GM12892 (cell line): ENCODE data around the gene THADA.

Source experiments
- DNase-seq: peaks from one replicate; pipeline ENCODE4 v3.0.0; 2011; ENCODE audit not compliant: insufficient read length
- FAIRE-seq: peaks from 2 replicates; lab custom pipeline; 2011; peaks lifted over from hg19 to GRCh38; lab: Jason Lieb, UNC
- POLR2A ChIP-seq: IDR thresholded peaks from 2 replicates; pipeline ENCODE4 v1.6.1; 2011; ENCODE audit warnings: low read depth, low read length, control low read depth
- POLR2AphosphoS5 ChIP-seq: IDR thresholded peaks from 2 replicates; pipeline ENCODE4 v1.6.1; 2011; ENCODE audit warnings: low read depth, low read length, control low read depth
- TAF1 ChIP-seq: IDR thresholded peaks from 2 replicates; pipeline ENCODE4 v1.6.1; 2011; ENCODE audit warnings: low read depth, mild to moderate bottlenecking, control low read depth, low read length, borderline replicate concordance

Gene THADA

GRCh38 chr2:43593254-43593653 lies 2.6 kb downstream of the THADA start:
- DNase-seq (no peak), FAIRE-seq (no peak)
- TF ChIP-seq TAF1 = no peak
- TF ChIP-seq POLR2A = no peak
- no peak for TF ChIP-seq POLR2AphosphoS5

DNA sequence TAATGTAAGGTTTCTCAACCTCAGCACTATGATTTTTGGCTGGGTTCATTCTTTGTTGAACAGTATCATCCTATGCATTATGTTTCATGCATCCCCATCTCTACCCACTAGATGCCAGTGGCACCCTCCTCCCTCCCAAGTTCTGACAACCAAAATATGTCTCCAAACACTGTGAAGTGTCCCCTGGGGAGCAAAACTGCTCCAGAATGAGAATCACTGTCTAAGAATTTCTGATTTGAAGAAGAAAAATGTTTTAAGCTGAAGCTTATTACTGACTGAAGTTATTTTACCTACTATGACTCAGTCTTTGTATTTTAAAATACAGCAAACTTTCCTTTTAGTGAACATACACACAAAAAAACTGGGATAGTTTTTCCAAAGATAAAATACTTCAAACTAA lies 3.4 kb downstream of the THADA start:
- FAIRE-seq = no peak
- no peak for DNase-seq
- TF ChIP-seq TAF1 = no peak
- TF ChIP-seq POLR2AphosphoS5 = no peak
- no peak for TF ChIP-seq POLR2A

- DNase-seq (no peak), FAIRE-seq (no peak)
- TF ChIP-seq TAF1 (no peak), POLR2A (no peak), POLR2AphosphoS5 (no peak)
Measured at GRCh38 chr2:43585708-43586107, 10.1 kb downstream of the THADA start.

DNA sequence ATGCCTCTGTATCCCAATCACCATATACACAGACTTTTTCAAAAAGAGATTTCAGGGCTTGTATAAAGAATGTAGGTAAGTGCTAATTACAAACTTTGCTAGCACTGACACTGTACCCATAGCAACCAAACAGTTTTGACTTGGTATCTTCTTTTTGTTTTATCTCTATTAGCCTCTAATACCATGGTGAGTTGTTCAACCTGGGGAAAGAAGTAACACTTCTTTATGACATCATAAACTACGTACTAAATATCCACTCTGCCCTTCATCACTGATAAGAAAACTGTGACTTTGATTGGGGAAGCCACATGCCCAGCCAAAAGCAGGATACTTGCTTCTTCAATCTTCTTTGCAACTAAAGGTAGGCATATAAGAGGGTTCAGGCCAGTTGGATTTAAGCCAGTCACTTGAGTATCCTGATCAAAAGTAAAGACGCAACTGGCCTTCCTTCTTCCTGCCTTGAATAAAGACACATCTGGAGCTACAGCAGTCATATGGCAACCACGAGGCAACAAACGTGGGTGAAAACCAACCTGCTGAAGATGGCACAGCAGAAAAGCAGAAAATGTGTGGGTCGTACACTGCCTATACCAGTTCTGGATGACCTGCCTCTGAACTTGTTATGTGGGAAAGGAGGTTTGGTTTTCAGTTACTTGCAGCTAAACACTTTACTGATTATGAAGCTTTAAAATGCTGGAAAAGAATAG lies 16.4 kb downstream of the THADA start:
- no peak for FAIRE-seq

DNA sequence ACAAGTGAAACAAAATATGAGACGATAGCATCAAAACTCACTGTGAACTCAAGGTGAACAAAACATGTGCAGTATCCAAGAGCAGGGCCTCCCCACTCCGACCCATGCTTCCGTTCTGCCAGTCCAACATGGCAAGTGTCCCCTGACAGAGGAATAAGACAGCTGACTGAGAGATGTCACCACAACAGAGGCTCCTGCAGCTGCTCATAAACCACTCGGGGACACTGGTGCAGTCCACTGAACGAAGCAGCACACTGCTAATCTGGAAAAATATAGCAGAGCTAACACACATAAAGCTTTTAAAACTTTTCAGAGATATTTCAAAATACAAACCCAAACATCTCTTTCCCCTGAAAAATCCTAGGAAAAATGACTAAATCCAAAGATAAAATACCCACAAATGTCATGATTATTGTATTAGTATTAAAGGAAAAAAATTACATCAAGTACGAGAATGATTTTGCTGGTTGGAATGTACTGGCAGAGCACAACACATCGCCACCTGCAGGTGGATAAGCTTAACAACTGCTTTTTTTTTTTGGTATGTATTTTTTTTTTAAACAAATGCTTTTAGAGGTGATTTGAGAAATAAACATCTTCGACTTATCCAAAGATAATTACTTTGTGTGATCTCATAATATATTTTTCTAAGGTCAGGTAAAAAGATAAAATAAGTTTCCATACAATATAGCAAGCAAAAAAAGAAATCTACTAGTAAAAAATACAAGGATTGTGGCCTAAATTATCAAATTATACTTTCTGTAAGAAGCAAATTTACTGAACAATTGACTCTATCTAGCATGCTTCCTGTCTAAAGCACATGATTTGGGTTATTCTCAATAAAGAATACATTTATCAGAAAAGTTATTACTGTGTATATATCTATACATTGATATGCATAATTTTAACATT lies 18.6 kb downstream of the THADA start:
- DNase-seq = no peak
- FAIRE-seq = peak; percentile 64
- TF ChIP-seq POLR2A (no peak), POLR2AphosphoS5 (no peak), TAF1 (no peak)

More for the DNA sequence above, 16.4 kb downstream of the THADA start:
- TF ChIP-seq POLR2A = no peak
- TF ChIP-seq POLR2AphosphoS5 = no peak
- no peak for TF ChIP-seq TAF1
- no peak for DNase-seq

GRCh38 chr2:43572244-43572643 lies 23.6 kb downstream of the THADA start:
- TF ChIP-seq POLR2A (no peak), POLR2AphosphoS5 (no peak), TAF1 (no peak)
- DNase-seq (no peak), FAIRE-seq (no peak)

DNA sequence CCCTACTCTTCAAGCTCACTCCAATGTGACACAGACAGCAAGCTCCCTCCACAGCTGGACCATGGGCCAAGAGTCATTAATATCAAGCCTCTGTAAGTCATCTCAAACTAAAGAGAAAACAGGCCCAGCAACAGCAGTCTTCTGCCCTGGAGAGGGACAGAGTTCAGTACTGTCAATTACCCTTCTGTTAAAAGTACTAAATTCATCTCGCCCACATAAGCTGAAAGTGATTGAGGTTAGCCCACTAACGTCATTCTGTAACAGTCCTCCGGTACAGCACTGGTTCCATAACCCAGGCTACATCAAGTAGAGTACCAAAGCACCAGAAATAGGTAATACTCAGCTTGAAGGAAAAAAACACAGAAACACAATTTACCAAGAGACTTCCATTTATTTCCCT lies 25.9 kb downstream of the THADA start:
- peak; percentile 78 for FAIRE-seq

GRCh38 chr2:43568228-43568627 lies 27.6 kb downstream of the THADA start:
- DNase-seq (no peak), FAIRE-seq (no peak)
- no peak for TF ChIP-seq POLR2A
- no peak for TF ChIP-seq TAF1
- no peak for TF ChIP-seq POLR2AphosphoS5

More for the DNA sequence above, 25.9 kb downstream of the THADA start:
- TF ChIP-seq TAF1 (no peak), POLR2AphosphoS5 (no peak), POLR2A (no peak)
- DNase-seq = no peak

DNA sequence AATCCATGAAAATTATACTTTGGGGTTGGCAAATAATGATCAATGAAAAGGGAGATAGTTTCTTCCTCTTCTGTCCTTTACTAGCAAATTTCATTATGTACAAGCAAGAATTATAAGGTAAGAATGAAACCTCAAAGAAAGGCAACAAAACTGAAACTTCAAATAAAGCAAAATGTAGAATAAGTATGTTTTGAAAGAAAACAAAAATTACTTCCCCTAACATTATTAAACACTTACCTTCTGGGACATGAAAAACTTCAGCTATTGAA lies 29.4 kb downstream of the THADA start:
- no peak for FAIRE-seq
- no peak for DNase-seq
- TF ChIP-seq POLR2AphosphoS5 (no peak), POLR2A (no peak), TAF1 (no peak)

GRCh38 chr2:43563679-43564078 lies 32.2 kb downstream of the THADA start:
- FAIRE-seq = no peak
- no peak for DNase-seq
- TF ChIP-seq POLR2AphosphoS5 (no peak), POLR2A (no peak), TAF1 (no peak)

GRCh38 chr2:43560231-43560547 lies 35.6 kb downstream of the THADA start:
- no peak for DNase-seq
- TF ChIP-seq TAF1 = no peak
- no peak for TF ChIP-seq POLR2AphosphoS5
- no peak for TF ChIP-seq POLR2A
- FAIRE-seq = no peak

GRCh38 chr2:43559391-43560230 lies 36.2 kb downstream of the THADA start:
- DNase-seq (no peak), FAIRE-seq (peak; percentile 27)
- TF ChIP-seq POLR2A = no peak
- no peak for TF ChIP-seq TAF1
- TF ChIP-seq POLR2AphosphoS5 = no peak
